HK-2 (cell line): ENCODE results near the gene DACH1.
"Not testable (repeated sequence)": the region's sequence is repeated elsewhere in the genome, so short reads cannot be mapped to it uniquely, and the experiment has no call there.

Experiments used
- DNase-seq: peaks from one replicate; pipeline ENCODE4 v3.0.0-alpha.2; 2018; ENCODE audit not compliant: unreplicated experiment

Gene DACH1

GRCh38 chr13:71778998-71779397 lies 88.0 kb downstream of the DACH1 start:
- not testable (repeated sequence) for DNase-seq

- DNase-seq, result no peak
These were observed 91.0 kb downstream of the DACH1 start for GRCh38 chr13:71775966-71776365.

GRCh38 chr13:71774863-71775262 lies 92.1 kb downstream of the DACH1 start:
- DNase-seq, result no peak

GRCh38 chr13:71773531-71773930 lies 93.5 kb downstream of the DACH1 start:
- DNase-seq, result no peak

- no peak for DNase-seq
These were observed 94.6 kb downstream of the DACH1 start for GRCh38 chr13:71772361-71772760.

- no peak for DNase-seq
These were observed 95.9 kb downstream of the DACH1 start for GRCh38 chr13:71771144-71771543.

GRCh38 chr13:71770710-71771109 lies 96.3 kb downstream of the DACH1 start:
- DNase-seq, result no peak

- DNase-seq, result no peak
These were observed 98.1 kb downstream of the DACH1 start for GRCh38 chr13:71768881-71769280.

- no peak for DNase-seq
These were observed 107.1 kb downstream of the DACH1 start for GRCh38 chr13:71759651-71760511.

- no peak for DNase-seq
These were observed 108.2 kb downstream of the DACH1 start for GRCh38 chr13:71758828-71759227.

- DNase-seq, result no peak
These were observed 112.5 kb downstream of the DACH1 start for GRCh38 chr13:71754407-71754974.

- no peak for DNase-seq
These were observed 114.1 kb downstream of the DACH1 start for GRCh38 chr13:71752775-71753513.

GRCh38 chr13:71751073-71751472 lies 115.9 kb downstream of the DACH1 start:
- no peak for DNase-seq

- no peak for DNase-seq
These were observed 136.7 kb downstream of the DACH1 start for GRCh38 chr13:71730267-71730666.

- no peak for DNase-seq
These were observed 137.6 kb downstream of the DACH1 start for GRCh38 chr13:71729441-71729840.

GRCh38 chr13:71727662-71728061 lies 139.3 kb downstream of the DACH1 start:
- no peak for DNase-seq

GRCh38 chr13:71727042-71727441 lies 140.0 kb downstream of the DACH1 start:
- DNase-seq, result no peak

- no peak for DNase-seq
These were observed 144.8 kb downstream of the DACH1 start for GRCh38 chr13:71722206-71722605.

- DNase-seq, result no peak
These were observed 145.9 kb downstream of the DACH1 start for GRCh38 chr13:71721104-71721503.

- no peak for DNase-seq
These were observed 148.1 kb downstream of the DACH1 start for GRCh38 chr13:71718931-71719330.

GRCh38 chr13:71714802-71715375 lies 152.1 kb downstream of the DACH1 start:
- no peak for DNase-seq

GRCh38 chr13:71712988-71713653 lies 153.9 kb downstream of the DACH1 start:
- no peak for DNase-seq
